T-cell (primary cell): ENCODE measurements around the gene LENEP. TPM values are rescaled to one million over a fixed set of nuclear protein-coding genes. Genes with fewer than 3 reads are reported as not detected.

Experiments
- ATAC-seq, 4 experiments: fragments of 200-7000 bp in 3 of 4; fragments of 150-1000 bp in 1 of 4; cut with Tn5 transposase; replicated peaks in 1 of 4; 1 replicate in 3 of 4; 2 replicates in 1 of 4; pipeline ENCODE4 v1.10.0; 2021; ENCODE audit warnings: moderate library complexity in 3 of 4, mild to moderate bottlenecking in 2 of 4, moderate number of reproducible peaks in 1 of 4
- CTCF ChIA-PET, 2 donors: fragments of 300-600 bp; sonication (Branson Sonifier 250); formaldehyde crosslinking; loops; one replicate each; lab custom pipeline; 2022; ENCODE audit warnings: antibody characterized with exemption in 2 of 2; lab: Charles Lee
- POLR2A ChIA-PET, 2 donors: fragments of 300-600 bp; sonication (Branson Sonifier 250); formaldehyde crosslinking; loops; one replicate each; lab custom pipeline; 2022; ENCODE audit warnings: antibody characterized with exemption in 2 of 2; lab: Charles Lee
- DNase-seq, 35 experiments: peaks; one replicate each; pipeline versions ENCODE4 v3.0.0 to v3.0.0-alpha.2; 2013 to 2023
- H3K27ac ChIP-seq: one replicate; pipeline ENCODE4 v1.5.1; 2013; ENCODE audit warnings: low read length
- H3K27me3 ChIP-seq, 2 experiments: replicated peaks in 1 of 2; 1 replicate in 1 of 2; 2 replicates in 1 of 2; pipeline versions ENCODE4 v1.6.1 to v1.7.0; 2013; ENCODE audit warnings: low read length in 1 of 2, mixed read lengths in 1 of 2; ENCODE audit not compliant: control insufficient read depth in 2 of 2, insufficient read depth in 2 of 2; ENCODE audit errors: extremely low read depth in 1 of 2
- H3K36me3 ChIP-seq, 2 donors: 1 replicate in 1 of 2; 2 replicates in 1 of 2; pipeline versions ENCODE4 v1.6.1 to v1.7.0; 2013; ENCODE audit warnings: low read length in 1 of 2; ENCODE audit not compliant: control insufficient read depth in 2 of 2, insufficient read depth in 1 of 2; ENCODE audit errors: extremely low read depth in 1 of 2
- H3K4me1 ChIP-seq, 2 experiments: 1 replicate in 1 of 2; 2 replicates in 1 of 2; pipeline versions ENCODE4 v1.6.1 to v1.7.0; 2013; ENCODE audit warnings: low read length in 2 of 2, mixed read lengths in 1 of 2; ENCODE audit not compliant: insufficient read depth in 2 of 2, control insufficient read depth in 1 of 2; ENCODE audit errors: extremely low read depth in 1 of 2
- H3K4me3 ChIP-seq, 2 donors: 1 replicate in 1 of 2; 2 replicates in 1 of 2; pipeline versions ENCODE4 v1.5.1 to v1.7.0; 2013; ENCODE audit warnings: mild to moderate bottlenecking in 2 of 2, low read length in 1 of 2, moderate library complexity in 1 of 2; ENCODE audit not compliant: control insufficient read depth in 1 of 2; ENCODE audit errors: extremely low read depth in 1 of 2
- H3K9me3 ChIP-seq: 2 replicates; pipeline ENCODE4 v1.7.0; 2013
- H3K27ac Mint-ChIP-seq, 2 donors: one replicate each; pipeline ENCODE4 v1.8.0; 2020 to 2021; ENCODE audit warnings: mild to moderate bottlenecking in 2 of 2, mixed read lengths in 2 of 2
- H3K27me3 Mint-ChIP-seq, 2 donors: one replicate each; pipeline ENCODE4 v1.8.0; 2021 to 2022; ENCODE audit warnings: mixed read lengths in 2 of 2
- H3K36me3 Mint-ChIP-seq: one replicate; pipeline ENCODE4 v1.8.0; 2021; ENCODE audit warnings: mixed read lengths
- H3K4me1 Mint-ChIP-seq, 3 donors: one replicate each; pipeline ENCODE4 v1.8.0; 2020 to 2022; ENCODE audit warnings: mixed read lengths in 3 of 3, mild to moderate bottlenecking in 1 of 3
- H3K4me3 Mint-ChIP-seq, 3 donors: one replicate each; pipeline ENCODE4 v1.8.0; 2020 to 2022; ENCODE audit warnings: mild to moderate bottlenecking in 3 of 3, mixed read lengths in 3 of 3, moderate library complexity in 3 of 3
- H3K9me3 Mint-ChIP-seq, 3 donors: one replicate each; pipeline ENCODE4 v1.8.0; 2020 to 2022; ENCODE audit warnings: mixed read lengths in 3 of 3
- WGBS: methylation state at CpG from one replicate; pipeline ENCODE4 v1.1.5; 2013; ENCODE audit warnings: missing lambda C conversion rate; ENCODE audit not compliant: insufficient coverage; 5-methylcytosine and 5-hydroxymethylcytosine counted together
- total RNA-seq, 35 experiments: library from RNA in 6 of 35; stranded (reverse) in 6 of 35; fragments of 120-200 nt in 1 of 35; gene quantifications; one replicate each; pipeline versions ENCODE4 v1.2.1 to v1.2.4 and lab custom pipeline; 2013 to 2026

LENEP gene
- total RNA-seq, 5 donors from 2014 or later (not counting 1 experiment from before 2014, with no cell fraction given), result 1.3 to 3.0 (median 1.6) TPM; not detected in 2

DNA sequence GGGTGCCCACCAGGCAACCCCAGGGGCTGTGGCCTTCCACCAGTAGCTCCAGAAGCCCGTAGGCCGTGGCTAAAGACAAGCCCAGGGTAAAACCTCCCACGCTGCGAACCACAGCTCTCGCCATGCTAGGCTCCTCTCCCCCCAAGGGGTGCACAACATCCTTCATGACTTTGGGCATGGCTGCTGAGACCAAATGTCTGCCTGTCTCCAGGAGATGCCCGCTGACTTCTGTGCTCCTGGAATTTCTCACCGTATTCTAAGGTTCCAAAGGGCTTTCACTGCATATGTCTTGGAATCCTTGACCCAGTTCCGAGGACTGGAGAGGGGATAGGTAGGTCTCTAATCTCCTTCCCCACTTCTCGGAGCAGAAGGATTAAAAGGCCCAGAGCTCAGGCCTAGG is 40.1 kb downstream of the LENEP start, which contains the start of the genes DCST1 and DCST2:
DCST1 (plus strand) TSS at position 301 of the 400 bp plus-strand sequence. CDS start 213 bp downstream, outside the sequence.
DCST2 (minus strand) TSS at position 258 of the 400 bp plus-strand sequence; CDS start at position 178, 80 bp downstream.
- H3K27ac Mint-ChIP-seq, result no peak within 1 kb of the TSS
- no peak for DNase-seq

DNA sequence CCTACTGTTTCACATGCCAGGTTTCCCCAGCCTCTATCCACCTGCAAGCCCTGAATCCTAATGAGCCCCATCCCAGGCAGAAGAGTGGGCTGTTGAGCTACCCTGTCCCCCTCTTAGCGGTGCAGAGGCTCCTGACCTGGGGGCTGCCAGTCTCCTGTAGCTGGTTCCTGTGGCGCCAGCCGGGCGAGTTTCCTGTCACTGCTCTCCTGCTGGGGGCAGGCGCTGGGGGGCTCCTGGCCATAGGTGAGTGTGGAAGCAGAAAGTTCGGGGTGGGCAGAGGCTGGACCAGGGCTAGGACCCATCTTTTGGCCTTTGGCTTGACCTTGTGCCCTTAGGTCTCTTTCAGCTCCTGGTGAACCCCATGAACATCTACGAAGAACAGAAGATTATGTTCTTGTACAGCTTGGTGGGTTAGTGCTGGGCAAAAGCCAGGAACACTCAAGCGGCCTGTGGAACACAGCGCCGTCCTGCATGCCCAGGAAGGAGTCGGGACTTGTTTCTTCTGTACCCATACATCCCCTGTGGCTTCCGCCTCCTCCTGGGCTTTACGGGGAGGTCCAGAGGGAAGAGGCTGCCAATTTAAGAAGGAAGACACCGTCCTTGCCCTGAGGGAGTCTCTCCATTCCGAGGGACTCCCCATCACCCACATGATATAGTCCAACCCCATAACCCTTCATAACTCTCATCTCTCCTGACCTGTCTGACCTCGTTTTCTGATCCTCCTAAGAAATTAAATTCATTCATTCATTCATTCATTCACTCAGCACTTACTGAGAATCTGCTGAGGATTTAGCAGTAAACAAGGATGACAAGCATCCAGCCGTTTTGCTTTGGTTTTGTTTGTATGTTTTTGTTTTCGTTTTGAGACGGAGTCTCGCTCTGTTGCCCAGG is 41.2 kb downstream of the LENEP start:
- Mint-ChIP-seq H3K4me3 (no peak overlapping the region), H3K4me1 (no peaks in the 10 kb centered on the region), H3K27me3 (peaks cover 0 to 3% of the 10 kb centered on the region in 2 donors), H3K36me3 (no peaks in the 10 kb centered on the region), H3K27ac (no peak overlapping the region), H3K9me3 (no peaks in the 10 kb centered on the region)
- H3K36me3 ChIP-seq, result no peaks in the 10 kb centered on the region
- ChIA-PET CTCF (no interaction called here), POLR2A (no interaction called here)
- no peaks in the 10 kb centered on the region for H3K4me1 ChIP-seq
- ATAC-seq (no peak), DNase-seq (no peak)
- no peaks in the 10 kb centered on the region for H3K9me3 ChIP-seq
- H3K4me3 ChIP-seq, result no peak overlapping the region
- WGBS, result 56% methylated on average over 2 of the region's 20 CpGs
- H3K27me3 ChIP-seq, result peaks cover 0 to 21% of the 10 kb centered on the region in 2 experiments
- H3K27ac ChIP-seq, result no peak overlapping the region

More for the DNA sequence above, 40.1 kb downstream of the LENEP start, which contains the start of the genes DCST1 and DCST2:
- Mint-ChIP-seq H3K27me3 (peaks cover 0 to 1% of the 10 kb centered on the region in 2 donors), H3K4me1 (no peaks in the 10 kb centered on the region), H3K36me3 (no peaks in the 10 kb centered on the region), H3K9me3 (no peaks in the 10 kb centered on the region), H3K4me3 (no peak within 1 kb of the TSS)
- CTCF ChIA-PET, result no interaction called here
- 75% methylated on average over 5 of the region's 9 CpGs for WGBS
- Histone ChIP-seq H3K27me3 (peaks cover 0 to 21% of the 10 kb centered on the region in 2 experiments), H3K27ac (no peak within 1 kb of the TSS), H3K9me3 (no peaks in the 10 kb centered on the region), H3K36me3 (no peaks in the 10 kb centered on the region), H3K4me1 (no peaks in the 10 kb centered on the region), H3K4me3 (no peak within 1 kb of the TSS)
- POLR2A ChIA-PET, result no interaction called here
- no peak for ATAC-seq

DNA sequence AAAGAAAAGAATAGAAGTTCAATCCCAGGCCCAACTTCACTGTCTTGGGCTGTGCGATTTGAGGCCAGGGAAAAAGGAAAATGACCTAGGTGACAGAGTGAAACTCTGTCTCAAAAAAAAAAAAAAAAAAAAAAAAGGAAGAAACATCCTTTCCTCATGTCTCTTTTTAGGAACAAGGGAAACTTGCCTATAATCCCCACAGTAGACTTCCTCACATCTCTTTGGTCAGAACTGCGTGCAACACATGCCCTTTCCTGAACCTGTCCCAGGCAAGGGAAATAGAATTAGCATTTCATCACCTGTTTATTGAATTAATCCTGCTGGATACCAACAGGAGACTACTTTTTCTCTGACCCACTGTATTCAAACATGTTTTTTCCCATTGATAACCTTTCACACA is 42.5 kb downstream of the LENEP start:
- Mint-ChIP-seq H3K36me3 (no peaks in the 10 kb centered on the region), H3K4me1 (no peaks in the 10 kb centered on the region), H3K4me3 (no peak overlapping the region), H3K9me3 (no peaks in the 10 kb centered on the region), H3K27me3 (peaks cover 0 to 2% of the 10 kb centered on the region in 2 donors), H3K27ac (no peak overlapping the region)
- DNase-seq (no peak), ATAC-seq (no peak)
- POLR2A ChIA-PET, result no interaction called here
- no peaks in the 10 kb centered on the region for H3K4me1 ChIP-seq
- no peaks in the 10 kb centered on the region for H3K9me3 ChIP-seq
- no peak overlapping the region for H3K4me3 ChIP-seq
- H3K27ac ChIP-seq, result no peak overlapping the region
- peaks cover 0 to 8% of the 10 kb centered on the region in 2 experiments for H3K27me3 ChIP-seq
- WGBS, result 88% methylated on average over 1 of the region's 2 CpGs
- CTCF ChIA-PET, result no interaction called here
- H3K36me3 ChIP-seq, result no peaks in the 10 kb centered on the region

DNA sequence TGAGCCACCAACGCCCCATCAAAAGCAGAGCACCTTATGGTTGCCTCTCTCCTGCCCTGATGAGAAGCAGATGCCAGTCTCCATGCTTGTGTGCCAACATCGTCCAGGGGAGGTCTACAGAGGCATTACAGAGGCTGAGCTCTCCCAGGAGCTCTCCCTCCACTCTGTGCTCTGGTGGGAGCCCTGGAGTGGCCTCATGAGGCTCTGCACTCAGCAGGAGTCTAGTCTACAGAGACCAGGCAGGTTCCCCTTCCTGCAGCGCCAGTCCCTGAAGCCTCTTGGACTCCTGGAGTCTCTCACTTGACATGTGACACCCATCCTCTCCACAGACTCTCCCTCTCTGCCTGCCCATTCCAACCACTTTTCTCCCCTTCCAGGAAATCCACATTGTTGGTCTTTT is 43.7 kb downstream of the LENEP start:
- Mint-ChIP-seq H3K27ac (no peak overlapping the region), H3K4me3 (no peak overlapping the region)
- POLR2A ChIA-PET, result no interaction called here

DNA sequence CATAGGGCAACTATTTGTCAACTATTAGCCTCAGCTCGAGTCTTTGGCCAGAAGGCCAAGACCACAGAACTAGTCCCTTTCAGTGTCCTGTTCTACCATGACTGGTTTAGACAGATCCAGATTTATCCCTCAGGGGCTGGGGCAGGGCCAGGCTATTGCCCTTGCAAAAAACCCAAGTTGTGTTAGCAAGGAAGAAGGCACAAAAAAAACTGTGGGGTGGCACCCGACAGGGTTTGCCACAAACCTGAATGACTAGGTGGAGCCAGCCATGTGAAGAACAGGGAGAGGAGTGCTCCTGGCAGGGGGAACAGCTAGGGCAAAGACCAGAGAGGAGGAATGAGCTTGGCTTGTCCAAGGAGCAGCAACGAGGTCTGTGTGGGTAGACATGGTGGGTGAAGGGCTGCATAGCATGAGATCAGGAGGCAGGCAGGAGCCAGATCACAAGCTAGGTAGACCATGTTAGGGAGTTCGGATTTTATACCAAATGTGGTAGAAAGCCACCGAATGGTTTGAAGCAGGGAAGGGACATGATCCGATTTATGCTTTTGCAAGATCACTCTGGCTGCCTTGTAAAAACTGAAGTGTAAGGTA is 44.6 kb downstream of the LENEP start:
- CTCF ChIA-PET, result no interaction called here

More for the DNA sequence above, 43.7 kb downstream of the LENEP start:
- no peaks in the 10 kb centered on the region for H3K9me3 Mint-ChIP-seq
- 81% methylated on average over 2 of the region's 3 CpGs for WGBS
- no peak for ATAC-seq
- Histone ChIP-seq H3K27me3 (peaks cover 0 to 8% of the 10 kb centered on the region in 2 experiments), H3K36me3 (no peaks in the 10 kb centered on the region), H3K27ac (no peak overlapping the region), H3K4me1 (no peaks in the 10 kb centered on the region), H3K4me3 (no peak overlapping the region), H3K9me3 (no peaks in the 10 kb centered on the region)
- H3K4me1 Mint-ChIP-seq, result no peaks in the 10 kb centered on the region
- CTCF ChIA-PET, result no interaction called here
- no peak for DNase-seq
- H3K36me3 Mint-ChIP-seq, result no peaks in the 10 kb centered on the region
- peaks cover 0 to 2% of the 10 kb centered on the region in 2 donors for H3K27me3 Mint-ChIP-seq

DNA sequence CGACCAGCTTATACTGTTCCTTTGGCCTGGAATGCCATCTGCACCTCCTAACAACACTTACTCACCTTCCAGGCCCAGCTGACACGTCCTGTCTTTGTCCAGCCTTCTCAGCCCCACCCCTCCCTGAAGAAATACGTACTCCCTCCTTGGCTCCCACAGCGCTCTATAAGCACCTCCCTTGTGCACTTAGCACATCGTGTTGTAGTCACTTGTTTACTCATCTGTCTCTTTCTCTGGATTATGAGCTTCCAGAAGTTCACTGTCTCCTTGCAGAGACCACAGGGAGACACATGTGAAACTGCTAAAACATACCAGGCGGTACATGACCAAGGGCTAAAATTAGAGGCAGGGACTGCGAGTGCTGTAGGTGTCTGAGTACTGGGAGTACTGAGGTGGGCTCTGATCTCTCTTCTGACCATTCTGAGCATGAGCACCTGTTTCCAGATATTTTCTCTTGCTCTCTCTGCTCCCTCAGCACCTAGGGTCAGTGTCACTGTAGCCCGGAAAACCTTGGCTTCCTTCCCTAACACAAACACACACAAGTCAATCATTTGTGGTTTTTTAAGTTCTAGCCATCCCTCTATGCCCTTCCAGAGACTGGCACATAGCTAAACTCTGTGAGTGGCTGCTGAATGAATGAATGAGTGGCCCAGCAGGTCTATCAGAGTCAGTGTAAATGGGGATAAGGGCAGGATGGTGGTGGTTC is 45.4 kb downstream of the LENEP start:
- Mint-ChIP-seq H3K27ac (no peak overlapping the region), H3K36me3 (no peaks in the 10 kb centered on the region)

More for the DNA sequence above, 44.6 kb downstream of the LENEP start:
- Histone ChIP-seq H3K9me3 (no peaks in the 10 kb centered on the region), H3K4me1 (no peaks in the 10 kb centered on the region), H3K27me3 (peaks cover 0 to 8% of the 10 kb centered on the region in 2 experiments), H3K27ac (no peak overlapping the region), H3K36me3 (no peaks in the 10 kb centered on the region), H3K4me3 (no peak overlapping the region)
- Mint-ChIP-seq H3K4me3 (no peak overlapping the region), H3K9me3 (no peaks in the 10 kb centered on the region), H3K27ac (no peak overlapping the region), H3K4me1 (no peaks in the 10 kb centered on the region), H3K27me3 (peaks cover 0 to 2% of the 10 kb centered on the region in 2 donors), H3K36me3 (no peaks in the 10 kb centered on the region)
- DNase-seq (no peak), ATAC-seq (no peak)
- WGBS, result 76% methylated on average over 6 of the region's 6 CpGs
- POLR2A ChIA-PET, result no interaction called here

More for the DNA sequence above, 45.4 kb downstream of the LENEP start:
- DNase-seq, result no peak
- ChIA-PET POLR2A (no interaction called here), CTCF (no interaction called here)
- H3K27ac ChIP-seq, result no peak overlapping the region
- no peak for ATAC-seq
- H3K27me3 Mint-ChIP-seq, result peaks cover 0 to 2% of the 10 kb centered on the region in 2 donors
- no peaks in the 10 kb centered on the region for H3K9me3 Mint-ChIP-seq
- H3K4me1 ChIP-seq, result no peaks in the 10 kb centered on the region
- H3K4me3 Mint-ChIP-seq, result no peak overlapping the region
- 63% methylated on average over 3 of the region's 8 CpGs for WGBS
- H3K4me3 ChIP-seq, result no peak overlapping the region
- H3K27me3 ChIP-seq, result peaks cover 0 to 10% of the 10 kb centered on the region in 2 experiments
- no peaks in the 10 kb centered on the region for H3K36me3 ChIP-seq
- no peaks in the 10 kb centered on the region for H3K9me3 ChIP-seq
- H3K4me1 Mint-ChIP-seq, result no peaks in the 10 kb centered on the region
